Breast epithelium (tissue), 3 donors: Measurements from ENCODE around the gene RTP3.

Source experiments
- POLR2A ChIP-seq: fragments of 450-650 bp; IDR thresholded peaks from one replicate; pipeline ENCODE4 v1.6.1; 2016; ENCODE audit warnings: antibody characterized with exemption, mild to moderate bottlenecking, moderate library complexity
- TF ChIP-seq, protein P1 (sequence below), 3 donors: fragments of 450-650 bp; IDR thresholded peaks; one replicate each; pipeline ENCODE4 v1.5.1; 2016 to 2017; ENCODE audit warnings: antibody characterized with exemption in 3 of 3, mild to moderate bottlenecking in 3 of 3, moderate library complexity in 3 of 3

DNA sequence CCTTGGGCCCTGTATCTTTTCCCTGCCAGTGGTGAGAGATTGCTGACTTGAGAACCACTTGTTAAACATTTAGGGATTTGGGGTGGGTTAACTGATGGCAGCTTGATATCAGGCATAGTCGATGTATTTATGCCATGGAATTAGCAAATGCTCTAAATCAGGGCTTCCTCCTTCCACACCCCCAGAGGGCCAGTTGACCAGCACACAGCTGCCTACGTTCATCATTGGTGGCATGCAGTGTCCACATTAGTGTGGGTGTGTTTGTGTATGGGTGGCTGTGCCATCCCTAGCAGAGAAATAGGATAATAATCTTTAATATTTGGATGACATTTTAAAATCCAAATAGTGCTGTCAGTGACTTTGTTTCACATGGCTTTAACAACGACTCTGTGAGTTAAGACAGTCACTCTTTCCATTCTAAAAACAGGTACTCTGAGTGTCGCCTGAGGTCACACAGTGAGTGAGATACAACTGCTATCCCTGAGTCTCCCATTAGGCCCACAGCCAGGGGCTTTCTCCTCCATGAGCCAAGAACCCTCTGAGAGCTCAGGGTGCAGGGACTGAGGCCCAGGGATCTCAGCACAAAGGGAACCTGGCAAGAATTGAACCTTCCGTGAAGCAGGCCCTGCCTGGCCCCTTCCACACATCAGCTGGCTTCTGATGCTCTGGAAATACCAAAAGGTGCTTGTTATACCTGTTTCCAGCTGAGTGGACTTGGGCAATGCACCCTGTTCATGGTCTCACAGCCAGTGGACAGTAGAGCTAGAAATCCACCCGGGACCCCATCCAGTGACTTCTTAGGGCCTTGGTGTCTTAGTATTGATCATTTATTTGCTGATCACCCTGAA is 28.8 kb upstream of the RTP3 start:
- TF ChIP-seq POLR2A: no peak
- TF ChIP-seq, protein P1, sequence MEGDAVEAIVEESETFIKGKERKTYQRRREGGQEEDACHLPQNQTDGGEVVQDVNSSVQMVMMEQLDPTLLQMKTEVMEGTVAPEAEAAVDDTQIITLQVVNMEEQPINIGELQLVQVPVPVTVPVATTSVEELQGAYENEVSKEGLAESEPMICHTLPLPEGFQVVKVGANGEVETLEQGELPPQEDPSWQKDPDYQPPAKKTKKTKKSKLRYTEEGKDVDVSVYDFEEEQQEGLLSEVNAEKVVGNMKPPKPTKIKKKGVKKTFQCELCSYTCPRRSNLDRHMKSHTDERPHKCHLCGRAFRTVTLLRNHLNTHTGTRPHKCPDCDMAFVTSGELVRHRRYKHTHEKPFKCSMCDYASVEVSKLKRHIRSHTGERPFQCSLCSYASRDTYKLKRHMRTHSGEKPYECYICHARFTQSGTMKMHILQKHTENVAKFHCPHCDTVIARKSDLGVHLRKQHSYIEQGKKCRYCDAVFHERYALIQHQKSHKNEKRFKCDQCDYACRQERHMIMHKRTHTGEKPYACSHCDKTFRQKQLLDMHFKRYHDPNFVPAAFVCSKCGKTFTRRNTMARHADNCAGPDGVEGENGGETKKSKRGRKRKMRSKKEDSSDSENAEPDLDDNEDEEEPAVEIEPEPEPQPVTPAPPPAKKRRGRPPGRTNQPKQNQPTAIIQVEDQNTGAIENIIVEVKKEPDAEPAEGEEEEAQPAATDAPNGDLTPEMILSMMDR (IDR thresholded peaks at IDR 0.05): no peak
